Suppressor macrophage (primary cell): ENCODE data around the gene IZUMO2.

Experiments
- DNase-seq, 4 experiments: peaks; one replicate each; pipeline ENCODE4 v3.0.0-alpha.2; 2020 to 2022
- total RNA-seq, 17 experiments: gene quantifications; one replicate each; lab custom pipeline; 2026; ENCODE audit warnings: mixed read lengths in 6 of 17, inconsistent platforms in 3 of 17; lab: John Stamatoyannopoulos, UW

The IZUMO2 gene
- 0 to 1.8 (median 0) reads per million in 17 experiments for total RNA-seq

DNA sequence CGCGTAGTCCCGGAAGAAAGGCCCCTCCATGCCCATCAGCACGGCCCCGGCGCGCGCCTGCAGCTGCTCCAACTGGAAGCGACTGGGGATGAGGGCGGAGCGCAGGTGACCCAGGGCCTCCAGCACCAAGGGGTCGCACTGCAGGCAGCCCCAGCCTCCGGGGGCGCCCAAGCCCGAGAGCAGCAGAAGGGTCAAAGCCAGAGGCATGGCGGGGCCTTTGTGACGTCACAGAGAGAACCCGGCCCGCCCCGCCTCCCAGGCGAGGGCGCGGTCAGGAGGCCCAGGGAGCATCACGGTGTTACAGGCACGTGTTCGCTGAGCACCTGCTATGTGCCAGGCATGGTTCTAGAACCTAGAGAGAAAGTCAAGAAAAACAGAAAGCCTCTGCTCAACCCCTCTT lies at the start of gene IZUMO2:
Gene IZUMO2 (minus strand): TSS at position 294 of the 400 bp plus-strand sequence. CDS start 87 bp downstream, at position 207.
- no peak for DNase-seq

DNA sequence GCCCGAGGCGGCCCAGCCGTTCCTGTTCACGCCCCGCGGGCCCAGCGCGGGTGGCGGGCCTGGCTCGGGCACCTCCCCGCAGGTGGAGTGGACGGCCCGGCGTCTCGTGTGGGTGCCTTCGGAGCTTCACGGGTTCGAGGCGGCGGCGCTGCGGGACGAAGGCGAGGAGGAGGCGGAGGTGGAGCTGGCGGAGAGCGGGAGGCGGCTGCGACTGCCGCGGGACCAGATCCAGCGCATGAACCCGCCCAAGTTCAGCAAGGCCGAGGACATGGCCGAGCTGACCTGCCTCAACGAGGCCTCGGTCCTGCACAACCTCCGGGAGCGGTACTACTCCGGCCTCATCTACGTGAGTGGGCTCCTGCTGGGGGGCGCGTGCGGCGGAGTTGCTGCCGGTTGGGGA lies 47.3 kb upstream of the IZUMO2 start:
- DNase-seq, result no peak

DNA sequence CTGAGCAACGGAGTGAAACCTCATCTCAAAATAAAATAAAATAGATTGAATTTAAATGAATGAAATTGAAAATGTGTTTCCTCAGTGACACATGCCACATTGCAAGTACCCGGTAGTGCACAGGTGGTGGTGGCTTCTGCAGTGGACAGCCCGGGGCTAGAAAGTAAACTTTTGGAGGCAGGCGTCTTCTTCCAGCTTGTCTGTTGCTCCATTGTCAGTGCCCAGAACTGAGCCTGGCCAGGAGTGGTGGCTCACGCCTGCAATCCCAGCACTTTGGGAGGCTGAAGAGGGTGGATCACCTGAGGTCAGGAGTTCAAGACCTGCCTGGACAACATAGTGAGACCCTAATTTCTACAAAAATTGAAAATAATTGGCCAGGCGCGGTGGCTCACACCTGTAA lies 46.0 kb upstream of the IZUMO2 start:
- no peak for DNase-seq

DNA sequence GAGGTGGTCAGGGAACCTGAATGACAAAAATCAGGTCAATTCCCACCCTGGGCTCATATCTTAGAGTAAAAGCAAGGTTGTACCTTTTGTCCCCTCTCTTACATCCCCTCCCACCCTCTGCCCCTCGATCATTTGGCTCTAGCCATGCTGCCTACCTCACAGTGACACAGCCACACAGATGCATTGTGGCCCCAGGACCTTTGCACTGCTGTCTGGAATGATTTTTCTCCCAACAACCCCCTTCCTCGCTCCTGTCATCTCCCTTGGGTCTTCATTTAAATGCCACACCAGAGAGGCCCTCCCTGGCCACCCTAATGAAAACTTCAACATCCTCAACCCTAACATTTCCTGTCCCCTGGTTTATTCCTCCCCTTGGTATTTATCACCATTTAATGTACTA lies 44.6 kb upstream of the IZUMO2 start:
- no peak for DNase-seq

DNA sequence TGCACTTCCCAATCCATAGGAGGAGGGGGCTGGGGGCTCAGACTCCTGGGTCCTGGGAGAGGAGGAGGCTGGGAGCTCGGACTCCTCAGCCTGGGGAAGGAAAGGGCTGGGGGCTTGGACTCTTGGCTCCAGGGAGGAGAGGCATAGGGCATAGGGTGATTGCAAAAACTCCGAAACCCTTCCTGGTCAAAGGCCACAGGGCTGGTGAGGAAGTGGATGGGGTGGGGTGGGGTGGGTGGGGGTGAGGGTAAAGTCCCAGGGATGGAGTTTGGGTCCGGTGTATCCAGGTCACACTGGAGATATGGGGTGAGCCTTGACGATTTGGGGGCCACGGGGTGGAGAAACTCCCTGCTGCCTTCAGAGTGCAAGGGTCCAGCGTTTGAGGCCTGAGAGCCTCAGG lies 43.1 kb upstream of the IZUMO2 start:
- DNase-seq, result no peak

DNA sequence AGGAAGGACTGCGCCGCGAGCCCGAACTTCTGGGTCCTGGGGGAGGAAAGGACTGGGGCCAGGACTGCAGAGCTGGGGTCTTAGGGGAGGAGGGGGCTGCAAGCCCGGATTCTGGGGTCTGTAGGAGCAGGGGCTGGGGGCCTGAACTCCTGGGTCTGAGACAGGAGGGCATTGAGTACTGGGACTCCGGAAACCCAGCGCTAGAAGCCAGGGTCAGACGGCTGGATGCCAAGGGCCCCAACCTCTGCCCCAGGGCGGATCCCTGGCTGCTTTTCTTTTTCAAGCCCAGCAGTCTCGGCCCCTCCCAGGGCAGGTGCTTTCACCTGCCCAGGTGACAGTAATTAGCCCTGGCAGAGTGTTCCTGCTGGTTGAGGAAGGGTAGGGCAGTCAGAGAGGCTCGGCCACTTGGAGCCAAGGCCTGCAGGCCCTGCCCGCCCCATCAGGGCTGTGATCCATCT lies 42.6 kb upstream of the IZUMO2 start:
- DNase-seq, result no peak

DNA sequence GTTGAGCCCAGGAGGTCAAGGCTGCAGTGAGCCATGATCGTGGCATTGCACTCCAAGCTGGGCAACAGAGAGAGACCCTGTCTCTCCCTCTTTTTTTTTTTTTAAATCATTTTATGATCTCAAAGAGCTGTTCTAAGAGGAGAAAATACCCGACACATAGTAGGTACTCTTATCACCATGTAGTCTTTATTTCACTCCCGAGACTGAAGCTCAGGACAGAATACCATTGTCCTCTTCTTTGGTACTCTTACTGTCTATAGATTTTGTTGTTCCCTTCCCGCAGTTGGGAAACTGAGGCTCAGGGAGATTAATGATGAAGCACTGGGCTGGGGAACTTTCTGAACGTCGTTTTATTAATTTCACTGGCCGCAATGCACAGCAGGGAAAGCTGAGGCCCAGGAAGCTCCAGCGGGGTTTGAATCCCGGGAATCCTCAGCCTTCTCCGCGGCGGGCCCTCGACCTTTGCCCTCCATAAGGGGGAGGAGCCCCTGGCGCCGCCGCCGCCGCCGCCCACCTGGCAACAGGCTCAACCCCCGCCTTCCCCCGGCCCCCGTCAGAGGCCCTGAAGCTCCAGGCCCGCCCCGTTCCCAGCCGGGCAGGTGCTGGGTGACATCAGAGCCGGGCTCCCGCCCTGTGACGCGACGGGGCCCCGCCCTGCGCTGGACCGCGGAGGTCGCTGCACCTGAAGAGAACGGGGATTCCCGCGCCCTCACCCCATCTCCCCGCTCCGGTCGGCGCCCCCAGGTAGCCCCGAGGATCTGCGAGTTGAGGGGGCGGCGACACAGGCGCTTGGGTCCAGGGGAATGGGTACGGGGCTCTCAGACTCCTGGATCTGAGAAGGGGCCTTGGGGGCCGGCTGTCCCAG lies 42.0 kb upstream of the IZUMO2 start:
- DNase-seq, result no peak

DNA sequence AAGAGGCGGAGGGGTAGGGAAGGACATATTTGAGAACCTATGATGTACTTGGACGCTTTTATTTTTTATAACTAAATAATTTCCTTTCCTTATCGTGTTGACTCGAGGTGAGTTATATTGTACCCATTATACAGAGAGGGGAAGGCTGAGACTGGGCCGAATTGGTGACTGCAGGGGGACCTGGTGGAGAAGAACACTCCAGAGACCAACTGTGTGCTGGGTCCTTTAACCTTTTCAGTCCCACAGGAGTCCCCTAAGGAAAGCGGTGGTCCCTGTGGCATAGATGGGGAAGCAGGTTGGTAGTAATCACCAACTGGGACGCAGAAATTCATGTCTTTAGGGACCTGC lies 41.0 kb upstream of the IZUMO2 start:
- DNase-seq, result no peak

DNA sequence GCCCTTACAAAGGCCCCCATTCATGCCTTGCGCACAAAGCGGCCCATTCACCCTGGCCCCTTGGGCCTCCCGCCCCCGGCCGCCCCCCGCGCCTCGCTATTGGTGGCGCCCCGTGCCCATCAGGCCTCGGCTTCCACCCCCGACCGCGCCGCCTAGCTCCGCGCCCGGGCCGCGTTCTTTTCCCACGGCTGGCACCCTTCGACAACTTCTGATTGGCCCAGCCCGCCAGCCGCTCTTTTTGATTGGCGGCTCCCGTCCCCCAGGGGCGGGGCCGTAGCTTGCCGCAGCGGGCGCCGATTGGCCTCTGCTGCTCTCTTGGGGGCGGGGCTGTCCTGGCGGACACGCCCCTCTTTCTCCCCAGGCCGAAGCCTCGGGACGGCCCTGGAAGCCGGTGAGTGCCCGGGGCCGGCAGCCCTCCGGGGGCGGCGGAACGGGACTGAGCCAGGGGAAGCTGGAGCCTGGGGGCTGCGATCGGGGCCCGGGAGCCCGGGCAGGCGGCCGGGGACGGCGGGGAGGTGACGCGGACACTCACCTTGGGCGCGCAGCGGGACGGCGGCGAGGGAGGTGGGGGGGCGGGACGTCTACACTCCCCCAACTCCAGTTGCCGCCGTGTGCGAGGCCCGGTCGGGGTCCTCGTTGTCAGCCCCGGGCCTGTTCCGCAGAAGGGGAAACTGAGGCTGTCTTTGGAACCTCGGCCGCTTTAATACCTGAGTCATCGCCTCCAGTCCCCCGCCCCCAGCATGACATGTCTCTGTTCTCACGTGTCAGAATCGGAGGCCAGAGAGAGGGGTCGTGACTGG lies 40.4 kb upstream of the IZUMO2 start, which contains the start of gene MYH14:
Gene MYH14 (plus strand): TSS at position 342 of the 800 bp plus-strand sequence. CDS start 6,744 bp downstream, outside the sequence.
- peak; percentile 28 to 66 (median 46) for DNase-seq

DNA sequence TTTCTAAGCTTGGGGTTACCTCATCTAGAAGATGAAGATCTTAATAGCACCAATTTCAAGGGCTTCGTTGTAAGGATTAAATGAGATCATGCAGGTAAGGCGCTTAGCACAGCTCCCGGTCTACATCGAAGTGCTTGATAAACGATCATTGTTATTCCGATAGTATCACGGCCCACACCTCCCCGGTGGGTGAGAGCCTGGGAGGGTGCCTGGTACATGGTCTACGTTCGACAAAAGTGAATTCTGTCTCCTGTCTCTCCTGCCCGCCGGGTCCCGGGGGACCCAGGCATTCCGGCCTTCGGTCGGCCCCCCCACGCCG lies 39.8 kb upstream of the IZUMO2 start:
- no peak for DNase-seq

DNA sequence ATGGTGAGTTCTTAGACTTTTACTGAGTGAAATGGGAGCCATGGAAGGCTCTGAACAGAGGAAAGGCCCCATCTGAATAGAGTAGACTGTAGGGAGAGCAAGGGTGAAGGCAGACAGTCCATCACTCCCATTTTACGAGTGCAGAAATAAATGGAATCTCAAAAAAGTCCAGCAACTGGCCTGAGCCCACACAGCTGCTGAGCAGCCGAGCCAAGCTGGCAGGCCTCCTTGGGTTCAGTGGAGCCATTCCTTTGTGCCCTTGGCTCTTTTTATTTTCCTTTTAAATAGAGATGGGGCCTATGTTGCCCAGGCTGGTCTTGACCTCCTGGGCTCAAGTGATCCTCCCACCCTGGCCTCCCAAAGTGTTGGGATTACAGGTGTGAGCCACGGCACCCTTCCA lies 39.3 kb upstream of the IZUMO2 start:
- DNase-seq, result no peak

DNA sequence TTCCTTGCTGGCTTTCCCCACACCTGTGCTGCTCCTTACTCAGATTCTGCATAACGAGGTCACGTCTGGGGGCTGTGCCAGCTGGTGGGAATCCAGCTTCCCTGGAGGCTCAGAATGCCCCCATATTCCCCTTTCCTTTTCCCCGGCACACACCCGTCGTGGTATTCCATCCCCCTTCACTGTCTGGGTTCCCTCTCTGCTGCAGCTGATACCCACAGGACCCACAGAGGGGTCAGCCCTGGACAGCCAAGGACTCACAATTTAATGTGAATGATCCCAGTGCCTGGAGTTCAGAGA lies 36.1 kb upstream of the IZUMO2 start:
- no peak for DNase-seq

DNA sequence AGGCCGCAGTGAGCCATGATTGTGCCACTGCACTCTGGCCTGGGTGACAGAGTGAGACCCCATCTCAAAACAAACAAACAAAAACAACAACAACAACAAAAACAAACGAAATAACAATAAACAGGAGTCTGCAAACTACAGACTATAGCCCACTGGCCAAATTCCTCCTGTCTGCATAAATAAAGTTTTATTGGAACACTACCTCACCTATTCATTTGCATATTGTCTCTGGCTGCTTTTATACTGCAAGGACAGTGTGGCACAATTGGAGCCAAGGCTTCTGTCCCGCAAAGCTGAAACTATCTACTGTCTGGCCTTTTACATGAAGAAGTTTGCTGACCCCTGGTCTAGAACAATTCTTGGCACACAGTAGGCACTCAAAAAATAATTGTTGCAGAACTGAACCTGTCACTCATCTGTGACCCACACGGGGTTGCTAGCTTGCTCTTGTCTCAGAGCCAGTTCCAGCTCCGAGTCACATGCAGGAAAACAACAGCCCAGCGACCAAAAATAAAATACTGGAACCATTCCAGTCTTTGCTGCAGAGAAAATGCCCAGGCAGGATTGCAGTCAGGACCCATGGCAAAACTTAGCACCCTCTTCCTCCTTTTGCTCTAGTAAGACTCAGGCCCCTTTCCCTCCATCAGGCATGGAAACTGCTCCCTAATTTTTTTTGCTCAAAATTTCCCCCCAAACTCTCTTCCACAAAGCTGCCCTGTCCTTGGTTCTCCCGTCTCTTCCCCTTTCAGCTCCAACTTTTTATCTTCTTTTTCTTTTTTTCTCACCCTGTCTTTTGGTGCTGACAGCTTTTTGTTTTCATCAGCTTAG lies 35.6 kb upstream of the IZUMO2 start:
- DNase-seq, result peak in 2 of 4 experiments; percentile 12 to 19

DNA sequence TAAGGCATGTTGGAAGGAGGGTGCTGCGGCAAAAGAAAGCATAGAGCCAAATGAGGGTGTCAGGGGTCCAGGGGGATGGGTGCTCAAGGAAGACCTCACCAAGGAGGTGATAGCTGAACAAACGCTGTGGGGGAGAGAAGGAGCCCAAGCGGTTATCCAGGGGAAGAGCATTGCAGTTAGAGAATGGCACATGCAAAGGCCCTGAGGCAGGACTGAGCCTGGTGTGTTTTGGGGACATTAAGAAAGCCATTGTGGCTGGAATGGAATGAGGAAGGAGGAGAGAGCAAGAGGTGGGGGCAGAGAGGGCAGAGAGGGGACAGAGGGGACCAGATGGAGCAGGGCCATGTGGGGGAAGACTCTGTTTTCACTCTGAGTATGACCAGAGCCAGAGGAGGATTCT lies 34.3 kb upstream of the IZUMO2 start:
- DNase-seq, result no peak

DNA sequence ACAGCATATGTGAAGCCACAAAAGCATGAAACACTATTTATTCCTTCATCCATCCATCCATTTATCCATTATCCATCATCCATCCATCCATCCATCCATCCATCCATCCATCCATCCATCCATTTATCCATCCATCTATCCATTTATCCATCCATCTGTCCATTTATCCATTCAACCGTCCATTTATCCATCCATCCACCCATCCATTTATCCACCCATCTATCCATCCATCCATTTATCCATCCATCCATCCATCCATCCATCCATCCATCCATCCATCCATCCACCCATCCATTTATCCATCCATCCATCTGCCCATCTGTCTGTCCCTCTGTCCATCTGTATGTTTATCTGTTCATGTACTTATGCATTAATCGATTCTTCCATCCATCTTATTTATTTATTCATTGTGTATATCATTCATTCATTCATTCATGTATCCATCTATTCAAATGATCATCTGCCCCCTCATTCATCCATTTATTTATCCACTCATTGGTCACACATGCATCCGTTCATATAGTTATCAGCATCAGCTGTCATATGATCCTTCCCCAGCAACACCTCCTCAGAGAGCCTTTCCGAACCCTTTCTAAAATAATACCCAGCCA lies 33.3 kb upstream of the IZUMO2 start:
- no peak for DNase-seq

DNA sequence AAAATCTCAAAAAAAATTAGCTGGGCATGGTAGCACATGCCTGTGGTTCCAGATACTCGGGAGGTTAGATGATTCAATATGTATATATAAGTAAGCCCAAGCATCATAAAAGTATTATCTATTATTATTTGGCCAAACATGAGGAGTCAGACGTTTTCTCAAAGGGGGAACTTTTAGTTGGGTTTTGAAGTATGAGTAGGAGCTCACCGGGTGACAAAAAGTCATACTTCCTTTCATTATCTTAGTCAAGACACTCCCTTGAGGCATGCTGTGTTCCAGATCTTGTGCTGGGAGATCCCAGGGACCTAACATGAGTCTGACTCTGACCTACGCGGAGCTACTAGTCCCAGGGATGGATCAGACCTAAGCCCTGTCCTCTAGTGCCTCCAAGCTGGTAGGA lies 32.1 kb upstream of the IZUMO2 start:
- no peak for DNase-seq

DNA sequence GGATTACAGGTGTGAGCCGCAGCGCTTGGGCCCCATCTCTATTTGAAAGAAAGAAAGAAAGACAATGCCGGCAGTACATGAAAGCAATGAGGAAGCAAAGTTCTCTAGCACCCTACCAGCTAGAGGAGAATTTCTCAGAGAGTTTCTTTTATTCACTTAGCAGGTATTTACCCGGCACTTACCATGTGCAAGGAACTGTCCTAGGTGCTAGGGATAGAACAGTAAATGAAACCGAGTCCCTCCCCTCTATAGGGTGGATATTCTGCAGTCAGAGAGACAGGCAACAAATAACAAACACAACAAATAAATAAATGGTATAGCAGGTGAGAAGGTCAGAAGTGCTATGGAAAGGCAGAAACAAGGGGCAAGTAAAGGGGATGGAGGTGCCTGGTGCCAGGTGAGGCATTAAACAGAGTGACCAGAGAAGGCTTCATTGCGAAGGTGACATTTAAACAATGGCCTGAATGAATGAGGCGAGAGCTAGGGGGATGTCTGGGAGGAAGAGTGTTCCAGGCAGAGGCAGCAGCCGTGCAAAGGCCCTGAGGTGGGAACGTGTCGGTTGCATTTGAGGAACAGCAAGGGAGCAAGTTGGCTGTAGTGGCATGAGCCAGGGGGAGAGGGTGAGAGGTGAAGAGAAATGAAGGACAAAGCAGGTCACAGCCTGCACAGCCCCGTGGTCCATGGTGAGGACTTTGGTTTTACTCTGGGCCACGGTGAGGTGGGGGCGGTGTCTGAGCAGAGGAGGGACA lies 29.6 kb upstream of the IZUMO2 start:
- DNase-seq, result no peak

DNA sequence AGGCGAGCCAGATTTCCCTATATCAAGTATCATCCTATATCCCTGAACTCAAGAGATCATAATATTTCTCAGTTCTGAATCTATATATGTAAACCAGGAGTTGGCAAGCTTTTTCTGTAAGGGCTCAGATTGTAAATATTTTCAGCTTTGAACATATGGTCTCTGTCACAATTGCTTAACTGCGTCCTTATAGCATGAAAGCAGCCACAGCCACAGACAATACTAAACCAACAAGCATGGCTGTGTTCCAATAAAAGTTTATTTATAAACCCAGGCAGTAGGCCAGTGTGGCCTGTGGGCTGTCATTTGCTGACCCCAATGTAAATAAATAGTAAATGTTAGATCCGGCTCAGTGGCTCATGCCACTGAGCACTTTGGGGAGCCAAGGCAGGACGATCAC lies 28.1 kb upstream of the IZUMO2 start:
- no peak for DNase-seq

DNA sequence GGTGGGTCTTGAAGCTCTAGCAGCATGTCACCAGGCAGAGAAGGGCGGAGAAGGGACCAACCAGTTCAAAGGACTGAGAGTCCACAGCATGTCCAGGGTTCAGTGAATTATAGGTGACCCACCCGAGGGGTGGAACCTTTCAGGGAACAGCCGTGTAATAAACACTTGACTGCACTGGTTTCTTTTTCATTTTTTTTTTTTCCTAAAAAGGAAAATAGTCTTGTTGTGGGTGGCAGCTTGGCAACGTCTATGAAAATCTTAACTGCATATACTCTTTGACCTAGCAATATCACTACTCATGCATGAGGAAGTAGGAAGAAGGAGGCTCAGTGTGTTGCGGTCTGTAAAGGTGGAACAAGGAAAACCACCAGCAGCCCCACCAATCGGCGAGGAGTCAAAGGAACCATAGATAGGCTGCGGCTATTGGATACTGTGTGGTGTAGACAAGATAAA lies 27.4 kb upstream of the IZUMO2 start:
- no peak for DNase-seq

DNA sequence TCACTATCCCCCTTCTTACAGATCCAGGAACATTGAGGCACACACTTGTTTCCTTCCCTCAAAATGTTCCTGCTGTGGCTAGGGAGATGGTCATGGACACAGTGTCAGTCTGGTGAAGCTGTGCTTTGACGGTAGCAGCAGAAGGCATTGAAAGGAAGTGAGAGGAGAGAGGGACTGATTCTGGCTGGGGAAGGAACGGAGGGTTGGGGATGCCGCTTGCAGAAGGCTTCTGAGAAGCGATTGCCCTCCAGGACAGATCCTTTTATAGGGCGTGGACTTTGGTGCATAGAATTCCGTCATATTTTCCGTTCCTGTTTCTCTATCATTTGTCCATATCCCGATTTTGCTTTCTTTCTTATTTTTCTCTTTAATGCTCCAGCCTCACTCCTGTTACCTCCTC lies 26.2 kb upstream of the IZUMO2 start:
- no peak for DNase-seq

DNA sequence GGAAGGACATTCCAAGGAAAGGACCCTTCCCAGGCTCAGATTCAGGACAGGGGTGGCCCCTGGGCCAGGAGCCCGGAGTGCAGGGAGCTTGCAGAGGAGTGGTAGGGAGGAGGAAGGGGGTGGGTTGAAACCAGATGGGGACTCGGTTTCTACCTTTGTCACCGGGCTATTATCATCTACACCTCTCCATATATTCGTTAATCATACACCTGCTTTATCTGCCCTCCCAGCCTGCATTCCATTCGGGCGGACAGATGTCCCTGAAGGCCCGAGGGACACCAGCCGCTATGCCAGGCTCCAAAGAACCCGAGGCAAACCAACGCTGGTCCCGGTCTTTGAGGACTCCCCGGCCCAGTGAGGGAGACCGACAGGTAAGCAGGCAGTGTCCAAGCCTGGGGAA lies 24.9 kb upstream of the IZUMO2 start:
- DNase-seq, result no peak

DNA sequence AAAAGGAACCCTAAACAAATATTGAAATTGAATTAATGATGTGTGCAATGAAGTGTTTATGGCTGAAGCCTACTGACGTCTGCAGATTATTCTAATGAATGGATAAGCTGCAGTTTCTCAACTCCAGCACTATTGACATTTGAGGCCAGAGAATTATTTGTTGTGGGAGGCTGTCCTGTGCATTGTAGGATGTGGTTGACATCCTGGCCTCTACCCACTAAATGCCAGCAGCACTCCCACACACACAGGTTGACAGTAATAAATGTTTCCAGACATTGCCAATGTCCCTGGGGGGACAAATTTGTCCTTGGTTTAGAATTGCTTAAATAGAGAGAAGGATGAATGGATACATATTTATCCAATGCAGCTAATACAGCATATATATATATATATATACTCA lies 21.1 kb upstream of the IZUMO2 start:
- no peak for DNase-seq
